Activated CD8-positive, alpha-beta memory T cell treated with anti-CD3 and anti-CD28 coated beads, Interleukin-2, amount 50 U/mL, for 4 hours (primary cell): ENCODE measurements around the gene CZIB.
A peak's percentile ranks its signal among the peaks of the same experiment; 100 is the strongest.
"Not testable (repeated sequence)": the region's sequence is repeated elsewhere in the genome, so short reads cannot be mapped to it uniquely, and the experiment has no call there.

Source experiments
- DNase-seq: peaks from one replicate; pipeline ENCODE4 v3.0.0-alpha.2; 2020

The CZIB gene

GRCh38 chr1:53238197-53239155, 18.0 kb upstream of the CZIB start, which contains the start of gene MAGOH:
MAGOH (minus strand) TSS chr1:53238518; CDS start chr1:53238448, 70 bp downstream.
- DNase-seq: peak; percentile 96

DNA sequence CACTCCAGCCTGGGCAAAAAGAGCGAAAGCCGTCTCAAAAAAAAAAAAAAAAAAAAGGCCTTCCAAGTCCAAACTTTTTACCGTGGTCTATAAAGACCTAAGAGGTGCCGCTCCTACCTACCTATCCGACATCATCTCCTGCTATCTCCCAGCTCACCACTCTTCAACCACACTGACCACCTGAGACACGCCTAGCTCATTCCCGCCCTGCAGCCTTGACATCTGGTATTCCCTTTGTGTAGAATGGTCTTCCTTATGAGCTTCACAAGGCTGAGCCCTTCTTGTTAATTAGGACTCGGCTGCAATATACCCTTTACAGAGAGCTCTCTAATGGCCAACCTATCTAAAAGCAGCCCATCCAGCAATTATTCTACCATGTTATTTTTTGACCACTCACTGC, 17.2 kb upstream of the CZIB start:
- no peak for DNase-seq

DNA sequence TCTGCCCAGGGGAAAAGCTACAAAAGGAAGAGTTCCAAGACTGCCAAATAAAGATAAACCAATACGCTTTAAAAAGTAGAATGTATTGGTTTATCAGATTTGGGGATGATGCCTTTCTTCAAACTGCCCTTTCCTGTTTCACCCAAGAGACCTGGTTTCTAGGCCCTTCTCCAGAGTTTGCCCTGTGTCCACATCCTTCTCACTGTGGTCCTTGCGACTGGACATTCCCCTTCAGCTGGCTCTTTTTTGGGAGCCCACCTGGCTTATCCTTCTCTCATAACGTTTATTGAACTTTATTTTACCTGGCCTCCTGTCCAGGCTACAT, 490 bp upstream of the CZIB start:
- no peak for DNase-seq

- DNase-seq: no peak
Measured at GRCh38 chr1:53219711-53220110, 723 bp downstream of the CZIB start.

DNA sequence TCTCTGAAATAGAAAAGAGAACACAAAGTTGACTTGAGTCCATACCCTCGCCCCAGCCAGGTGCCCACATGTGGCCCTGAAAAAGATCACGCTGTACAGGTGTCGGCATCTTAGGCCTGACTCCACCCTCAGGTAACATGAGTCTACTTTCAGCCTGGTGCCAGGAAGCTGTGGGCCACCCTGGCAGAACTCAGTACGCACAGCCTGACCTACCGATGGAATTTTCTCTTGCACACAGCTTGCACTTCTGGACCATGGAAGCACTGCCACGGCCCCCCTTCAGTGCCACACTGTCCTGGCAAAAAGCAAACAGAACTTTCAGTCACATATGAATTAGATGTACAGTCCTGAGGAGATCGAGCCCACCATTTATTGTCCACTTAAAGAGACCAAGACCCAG, 2.2 kb downstream of the CZIB start:
- DNase-seq: no peak

DNA sequence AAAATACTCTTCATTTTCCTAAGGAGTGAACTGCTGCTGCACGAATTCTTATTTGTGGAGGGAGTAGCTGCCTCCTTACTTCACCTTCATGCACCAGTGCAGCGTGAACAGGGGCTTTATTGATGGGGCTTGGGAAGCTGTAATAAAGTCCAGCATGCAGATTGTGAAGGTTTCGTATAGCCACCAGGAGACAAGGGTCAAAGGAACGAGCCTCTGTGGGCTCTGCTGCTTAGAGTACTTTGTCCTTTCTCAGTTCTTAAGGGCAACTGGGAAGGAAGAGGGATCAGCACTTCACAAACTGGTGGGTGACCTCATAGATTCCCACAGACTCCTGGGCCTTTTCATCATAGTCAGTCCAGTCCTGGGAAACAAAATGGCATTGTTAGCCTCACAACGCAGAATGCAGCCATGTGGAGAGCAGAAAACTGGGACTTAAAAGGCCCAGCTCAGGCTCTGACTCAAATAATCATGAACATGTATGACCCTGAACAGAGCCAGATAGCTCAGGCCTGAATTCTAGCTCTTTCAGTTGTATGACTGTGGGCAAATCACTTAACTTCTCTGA, 6.0 kb downstream of the CZIB start:
- no peak for DNase-seq

GRCh38 chr1:53210954-53211353, 9.5 kb downstream of the CZIB start:
- no peak for DNase-seq

DNA sequence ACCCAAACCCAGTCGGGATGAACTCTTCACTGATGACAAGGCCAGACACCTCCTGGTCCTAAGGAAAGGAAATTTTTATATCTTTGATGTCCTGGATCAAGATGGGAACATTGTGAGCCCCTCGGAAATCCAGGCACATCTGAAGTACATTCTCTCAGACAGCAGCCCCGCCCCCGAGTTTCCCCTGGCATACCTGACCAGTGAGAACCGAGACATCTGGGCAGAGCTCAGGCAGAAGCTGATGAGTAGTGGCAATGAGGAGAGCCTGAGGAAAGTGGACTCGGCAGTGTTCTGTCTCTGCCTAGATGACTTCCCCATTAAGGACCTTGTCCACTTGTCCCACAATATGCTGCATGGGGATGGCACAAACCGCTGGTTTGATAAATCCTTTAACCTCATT, 10.1 kb downstream of the CZIB start:
- DNase-seq: no peak

DNA sequence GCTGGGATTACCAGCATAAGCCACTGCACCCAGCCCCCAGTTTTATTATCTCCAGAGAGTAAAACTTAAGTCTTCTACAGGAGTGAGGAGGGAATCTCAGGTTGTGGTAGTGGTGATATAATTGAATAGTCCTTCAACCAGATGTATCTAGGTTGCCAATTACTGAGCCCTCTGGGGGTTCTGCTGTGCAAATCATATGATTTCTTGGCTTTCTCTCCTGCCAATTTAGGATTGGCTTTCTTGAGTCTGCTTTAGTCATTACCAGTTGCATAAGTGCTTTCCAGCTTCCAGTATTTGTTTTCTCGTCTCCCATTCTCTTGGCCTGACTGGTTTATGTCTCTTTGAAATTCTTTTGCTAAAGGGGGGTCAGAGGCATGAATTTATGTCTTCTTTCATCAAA, 12.7 kb downstream of the CZIB start:
- DNase-seq: no peak

GRCh38 chr1:53206735-53207379, 13.6 kb downstream of the CZIB start:
- no peak for DNase-seq

GRCh38 chr1:53206083-53206685, 14.2 kb downstream of the CZIB start:
- DNase-seq: not testable (repeated sequence)

GRCh38 chr1:53205496-53205895, 14.9 kb downstream of the CZIB start:
- not testable (repeated sequence) for DNase-seq

GRCh38 chr1:53203466-53203865, 17.0 kb downstream of the CZIB start:
- DNase-seq: no peak

GRCh38 chr1:53198241-53198651, 22.2 kb downstream of the CZIB start:
- no peak for DNase-seq

- no peak for DNase-seq
Measured at GRCh38 chr1:53197291-53198200, 22.9 kb downstream of the CZIB start.

- DNase-seq: peak; percentile 90
Measured at GRCh38 chr1:53196485-53197290, 23.7 kb downstream of the CZIB start, which contains the start of gene CPT2. CPT2 (plus strand) TSS chr1:53196824; CDS start chr1:53196944, 120 bp downstream.

- no peak for DNase-seq
Measured at GRCh38 chr1:53196017-53196484, 24.4 kb downstream of the CZIB start.

DNA sequence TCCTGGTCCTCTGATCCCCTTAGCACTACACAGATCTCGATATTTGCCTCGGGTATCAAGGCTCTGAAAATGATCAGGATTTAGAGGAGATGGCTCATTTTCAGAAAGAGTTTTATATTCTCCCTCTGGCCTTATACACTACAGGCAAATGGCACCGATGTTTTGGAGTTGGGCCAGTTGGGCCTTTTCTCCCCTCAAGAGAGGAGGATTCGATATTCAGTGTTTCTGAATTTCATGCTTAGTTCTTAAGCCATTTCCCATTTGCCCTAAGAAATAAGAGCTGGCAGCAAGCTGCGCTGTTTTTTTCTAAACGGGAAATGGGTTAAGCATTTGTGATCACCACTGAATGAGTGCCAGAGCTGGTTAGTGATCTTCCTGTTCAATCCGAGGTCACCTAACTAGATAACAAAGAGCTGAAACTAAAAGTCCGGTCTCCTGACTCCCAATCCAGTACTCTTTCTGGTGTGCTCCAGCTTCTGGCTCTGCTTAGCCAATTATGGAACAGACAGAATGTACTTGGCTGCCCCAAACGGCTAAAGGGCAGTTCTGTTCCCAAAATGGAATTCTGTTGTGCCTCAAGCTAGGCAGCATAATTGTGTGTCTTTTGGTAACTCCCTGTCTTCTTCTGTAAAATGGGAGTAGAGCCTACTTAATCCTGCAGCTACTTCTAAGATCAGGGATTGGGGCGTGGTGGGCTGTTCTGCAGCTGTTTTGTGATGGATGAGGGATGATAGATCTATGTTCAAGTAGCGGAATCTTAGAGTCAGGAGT, 25.0 kb downstream of the CZIB start:
- no peak for DNase-seq

- no peak for DNase-seq
Measured at GRCh38 chr1:53190210-53190611, 30.2 kb downstream of the CZIB start.

DNA sequence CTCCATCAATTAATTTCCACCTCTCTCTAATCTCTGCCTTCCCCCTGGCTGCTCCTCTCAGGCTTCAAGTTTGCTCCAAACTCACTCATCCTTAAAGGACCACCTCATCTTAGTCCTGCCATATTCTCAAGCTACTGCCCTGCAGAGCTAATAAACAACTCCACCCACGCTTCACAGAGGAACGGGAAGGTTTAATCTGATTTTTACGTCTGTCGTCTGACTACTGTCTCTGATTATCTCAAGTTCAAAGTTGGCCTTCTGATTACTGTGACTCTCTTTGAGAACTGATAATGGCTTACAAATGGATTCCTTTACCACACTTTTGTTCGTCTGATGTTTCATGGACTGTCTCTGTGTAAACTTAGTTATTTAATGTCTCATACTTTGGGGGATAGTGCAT, 31.4 kb downstream of the CZIB start:
- no peak for DNase-seq
